MCF 10A (cell line): ENCODE measurements around the gene SCRT2. TPM values are rescaled to one million over a fixed set of nuclear protein-coding genes. Genes with fewer than 3 reads are reported as not detected.
"Not testable (repeated sequence)": the region's sequence is repeated elsewhere in the genome, so short reads cannot be mapped to it uniquely, and the experiment has no call there.

Experiments used
- BruUV-seq: library from RNA; stranded (reverse); fragments of 400-500 nt; replicated peaks from 2 replicates; lab custom pipeline; 2021; lab: Mats Ljungman, UMichigan
- CTCF ChIA-PET: fragments of 300-600 bp; sonication (Branson Sonifier 250); formaldehyde crosslinking; extraction: SDS; loops from one replicate; lab custom pipeline; 2021; ENCODE audit warnings: antibody characterized with exemption, inconsistent platforms; lab: Yijun Ruan, JAX
- POLR2A ChIA-PET: fragments of 300-600, 350-650 bp; sonication (Branson Sonifier 250); formaldehyde crosslinking; extraction: SDS; loops from one replicate; lab custom pipeline; 2020; ENCODE audit warnings: antibody characterized with exemption, inconsistent platforms; lab: Yijun Ruan, JAX
- DNase-seq: peaks from one replicate; pipeline ENCODE4 v3.0.0-alpha.2; 2018; ENCODE audit not compliant: unreplicated experiment
- H3K27ac Mint-ChIP-seq: one replicate; pipeline ENCODE4 v1.8.0; 2022; ENCODE audit warnings: mild to moderate bottlenecking, low read depth, mixed read lengths; ENCODE audit not compliant: unreplicated experiment
- H3K27me3 Mint-ChIP-seq: one replicate; pipeline ENCODE4 v1.8.0; 2022; ENCODE audit warnings: mixed read lengths; ENCODE audit not compliant: insufficient read depth, unreplicated experiment
- H3K36me3 Mint-ChIP-seq: one replicate; pipeline ENCODE4 v1.8.0; 2022; ENCODE audit warnings: mild to moderate bottlenecking, moderate library complexity, mixed read lengths; ENCODE audit not compliant: insufficient read depth, unreplicated experiment
- H3K4me1 Mint-ChIP-seq: one replicate; pipeline ENCODE4 v1.8.0; 2022; ENCODE audit warnings: mixed read lengths; ENCODE audit not compliant: insufficient read depth, unreplicated experiment
- H3K4me3 Mint-ChIP-seq: one replicate; pipeline ENCODE4 v1.8.0; 2022; ENCODE audit warnings: mild to moderate bottlenecking, moderate library complexity, mixed read lengths; ENCODE audit not compliant: unreplicated experiment
- H3K9me3 Mint-ChIP-seq: one replicate; pipeline ENCODE4 v1.8.0; 2022; ENCODE audit warnings: mixed read lengths; ENCODE audit not compliant: unreplicated experiment
- CTCF ChIP-seq: fragments of 200-600 bp; IDR thresholded peaks from one replicate; pipeline ENCODE4 v1.8.0; 2022; ENCODE audit warnings: antibody characterized with exemption, mild to moderate bottlenecking; ENCODE audit not compliant: unreplicated experiment
- intact Hi-C: fragments of 100-400 bp; cut with micrococcal nuclease; formaldehyde crosslinking; loops from 2 replicates; pipeline ENCODE4 v1.14.1; 2022
- total RNA-seq: library from RNA; stranded (reverse); gene quantifications from 2 replicates; pipeline ENCODE4 v1.2.3, GENCODE V29; 2022

The SCRT2 gene
- total RNA-seq, 1 experiment from 2014 or later = not detected

GRCh38 chr20:698276-698675, 22.7 kb upstream of the SCRT2 start:
- DNase-seq = no peak
- intact Hi-C loops = no loop called here
- H3K27me3 Mint-ChIP-seq = peaks cover 46% of the 10 kb centered on the region
- POLR2A ChIA-PET = no interaction called here
- CTCF ChIA-PET = no interaction called here
- H3K4me1 Mint-ChIP-seq = no peaks in the 10 kb centered on the region
- H3K27ac Mint-ChIP-seq = no peak overlapping the region
- no peak for TF ChIP-seq CTCF
- BruUV-seq = no TSS peak
- H3K36me3 Mint-ChIP-seq = no peaks in the 10 kb centered on the region
- no peak overlapping the region for H3K4me3 Mint-ChIP-seq
- no peaks in the 10 kb centered on the region for H3K9me3 Mint-ChIP-seq

- no peak for DNase-seq
- Mint-ChIP-seq H3K36me3 (no peaks in the 10 kb centered on the region), H3K27ac (no peak overlapping the region), H3K4me1 (no peaks in the 10 kb centered on the region), H3K27me3 (peaks cover 50% of the 10 kb centered on the region), H3K4me3 (no peak overlapping the region), H3K9me3 (no peaks in the 10 kb centered on the region)
- no TSS peak for BruUV-seq
- ChIA-PET POLR2A (no interaction called here), CTCF (no interaction called here)
- TF ChIP-seq CTCF = no peak
- intact Hi-C loops = no loop called here
Measured at GRCh38 chr20:697826-698225, 22.2 kb upstream of the SCRT2 start.

GRCh38 chr20:695165-695866, 19.7 kb upstream of the SCRT2 start:
- CTCF ChIA-PET = interaction anchor here (0.7 to 1.3 kb wide), 2 partner anchors 44 to 1159 kb away, joined by 3 to 6 read pairs; no protein-coding TSS in a partner anchor

GRCh38 chr20:694496-694895, 18.9 kb upstream of the SCRT2 start:
- BruUV-seq = no TSS peak
- no peak overlapping the region for H3K4me3 Mint-ChIP-seq
- H3K4me1 Mint-ChIP-seq = no peaks in the 10 kb centered on the region
- no peaks in the 10 kb centered on the region for H3K36me3 Mint-ChIP-seq
- ChIA-PET POLR2A (no interaction called here), CTCF (no interaction called here)
- peaks cover 77% of the 10 kb centered on the region for H3K27me3 Mint-ChIP-seq
- H3K9me3 Mint-ChIP-seq = no peaks in the 10 kb centered on the region
- no peak overlapping the region for H3K27ac Mint-ChIP-seq
- TF ChIP-seq CTCF = no peak
- intact Hi-C loops = no loop called here
- no peak for DNase-seq

More at GRCh38 chr20:695165-695866, 19.7 kb upstream of the SCRT2 start:
- intact Hi-C loops = no loop called here
- no TSS peak for BruUV-seq
- Mint-ChIP-seq H3K36me3 (no peaks in the 10 kb centered on the region), H3K27me3 (peaks cover 76% of the 10 kb centered on the region), H3K4me3 (no peak overlapping the region), H3K27ac (no peak overlapping the region), H3K4me1 (no peaks in the 10 kb centered on the region), H3K9me3 (no peaks in the 10 kb centered on the region)
- TF ChIP-seq CTCF = no peak
- POLR2A ChIA-PET = no interaction called here
- DNase-seq = no peak

- intact Hi-C loops, H3K36me3 Mint-ChIP-seq, H3K27ac Mint-ChIP-seq, DNase-seq, POLR2A ChIA-PET, BruUV-seq, H3K9me3 Mint-ChIP-seq, H3K4me1 Mint-ChIP-seq, H3K4me3 Mint-ChIP-seq: not testable (repeated sequence)
- peaks cover 77% of the 10 kb centered on the region for H3K27me3 Mint-ChIP-seq
- CTCF ChIA-PET = interaction anchor here (1.5 kb wide), 1 partner anchor 48 kb away, joined by 3 read pairs; no protein-coding TSS in a partner anchor
Measured at GRCh38 chr20:693786-694185, 18.2 kb upstream of the SCRT2 start.
